ENCODE measurements around the gene WIPI1.

WIPI1 gene

GRCh38 chr17:68457539-68458259, 403 bp upstream of the WIPI1 start:
- H3K4me2 ChIP-seq (ENCODE audit: low read length, poor library complexity, severe bottlenecking): peak overlapping the region; percentile 94
- H2AK5ac ChIP-seq (ENCODE audit: low read length, severe bottlenecking): no peak overlapping the region
- H2BK5ac ChIP-seq (ENCODE audit: low read depth, low read length, poor library complexity, severe bottlenecking): no peak overlapping the region
- peaks cover 6% of the 10 kb centered on the region for H3K4me1 ChIP-seq (ENCODE audit: control insufficient read depth, insufficient read depth, low read depth, low read length)
- H2AFZ ChIP-seq (ENCODE audit: low read depth, low read length): no peak overlapping the region
- peaks cover 5% of the 10 kb centered on the region for H3K79me1 ChIP-seq (replicated peaks; ENCODE audit: low read length, poor library complexity, severe bottlenecking)
- no peaks in the 10 kb centered on the region for H3K27me3 ChIP-seq (ENCODE audit: control insufficient read depth in 1 of 2, insufficient read depth in 1 of 2, low read length in 2 of 2)
- peak; percentile 99 for DNase-seq
- no peak overlapping the region for H3K4ac ChIP-seq (ENCODE audit: low read depth in 1 of 2, low read length in 2 of 2)
- peak overlapping the region; percentile 12 for H2BK15ac ChIP-seq (ENCODE audit: low read depth, poor library complexity, severe bottlenecking)
- no peak overlapping the region for H3K14ac ChIP-seq (ENCODE audit: low read length in 2 of 2)
- H3K9me3 ChIP-seq (ENCODE audit: control insufficient read depth, low read length): no peaks in the 10 kb centered on the region
- peak overlapping the region; percentile 71 for H3K27ac ChIP-seq (ENCODE audit: low read length, poor library complexity, severe bottlenecking)
- H2BK120ac ChIP-seq (ENCODE audit: low read depth, low read length): no peak overlapping the region
- under 1% methylated on average over 32 of the region's 54 CpGs for WGBS
- H4K91ac ChIP-seq (ENCODE audit: low read length): no peak overlapping the region
- peaks cover 0 to 20% of the 10 kb centered on the region in 2 experiments for H3K36me3 ChIP-seq (ENCODE audit: control insufficient read depth in 1 of 2, insufficient read depth in 2 of 2, low read depth in 1 of 2, low read length in 2 of 2)
- no peak overlapping the region for H2BK12ac ChIP-seq (ENCODE audit: low read length in 2 of 2)
- H3K4me3 ChIP-seq (ENCODE audit: insufficient read depth in 1 of 2, low read depth in 1 of 2, low read length in 2 of 2): peak overlapping the region; percentile 57 to 86
- peak overlapping the region in 1 of 2 experiments; percentile 26 for H3K23ac ChIP-seq (ENCODE audit: low read length in 2 of 2)
- H4K8ac ChIP-seq (ENCODE audit: low read length): no peak overlapping the region
- H3K18ac ChIP-seq (ENCODE audit: low read depth in 1 of 2, low read length in 2 of 2): peak overlapping the region in 1 of 2 experiments; percentile 62
- H3K9ac ChIP-seq (ENCODE audit: low read length): peak overlapping the region; percentile 94

DNA sequence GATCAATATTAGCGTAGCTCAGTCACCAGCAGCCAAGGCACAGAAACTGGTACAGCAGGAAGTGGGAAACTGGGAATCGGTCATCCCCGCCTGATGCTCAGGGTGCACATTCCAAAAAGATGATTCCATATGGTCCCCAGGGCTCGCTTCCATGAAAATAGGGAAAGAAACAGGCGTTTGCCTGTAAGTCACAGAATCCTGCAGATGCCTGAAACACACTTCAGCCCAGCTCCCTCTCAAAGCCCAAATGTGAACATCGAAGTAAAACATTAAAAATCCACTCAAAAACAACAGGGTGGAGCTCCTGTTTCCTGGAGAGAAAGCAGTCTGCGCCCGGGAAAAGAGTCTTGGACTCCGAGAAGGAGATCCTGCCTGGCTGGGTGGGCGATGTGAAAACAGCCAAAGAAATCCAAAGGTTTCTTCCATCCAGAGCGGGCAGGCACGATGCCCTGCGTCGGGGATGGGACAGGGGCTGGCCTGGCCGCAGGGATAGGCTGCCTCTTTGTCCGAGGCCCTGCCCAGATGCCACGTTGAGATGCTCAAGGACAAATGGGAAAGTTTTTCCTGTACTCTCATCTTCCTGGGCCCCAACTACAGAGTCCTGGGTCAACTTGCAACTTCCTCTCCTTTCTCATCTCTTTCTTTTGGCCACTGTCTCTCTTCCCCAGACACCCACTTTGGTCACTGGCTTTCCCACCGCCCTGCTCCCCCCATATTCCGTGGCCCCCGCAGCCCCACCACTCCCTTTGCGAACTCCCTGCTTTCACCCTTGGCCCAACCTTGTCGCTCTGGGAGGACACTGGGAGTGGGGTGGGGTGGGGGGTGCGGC, 743 bp downstream of the WIPI1 start:
- peaks cover 9% of the 10 kb centered on the region for H3K79me1 ChIP-seq (replicated peaks; ENCODE audit: low read length, poor library complexity, severe bottlenecking)
- under 1% methylated on average over 17 of the region's 23 CpGs for WGBS
- peak; percentile 96 for DNase-seq

GRCh38 chr17:68455901-68456338, 1.4 kb downstream of the WIPI1 start:
- Histone ChIP-seq H3K9me3 (ENCODE audit: control insufficient read depth, low read length) (no peaks in the 10 kb centered on the region), H3K4me2 (ENCODE audit: low read length, poor library complexity, severe bottlenecking) (peak overlapping the region; percentile 87), H3K4ac (ENCODE audit: low read depth in 1 of 2, low read length in 2 of 2) (no peak overlapping the region), H3K4me3 (ENCODE audit: insufficient read depth in 1 of 2, low read depth in 1 of 2, low read length in 2 of 2) (peak overlapping the region; percentile 46 to 80), H3K27me3 (ENCODE audit: control insufficient read depth in 1 of 2, insufficient read depth in 1 of 2, low read length in 2 of 2) (no peaks in the 10 kb centered on the region), H3K36me3 (ENCODE audit: control insufficient read depth in 1 of 2, insufficient read depth in 2 of 2, low read depth in 1 of 2, low read length in 2 of 2) (peaks cover 5 to 37% of the 10 kb centered on the region in 2 experiments), H3K27ac (ENCODE audit: low read length, poor library complexity, severe bottlenecking) (peak overlapping the region; percentile 95), H4K91ac (ENCODE audit: low read length) (no peak overlapping the region), H2BK120ac (ENCODE audit: low read depth, low read length) (no peak overlapping the region), H3K14ac (ENCODE audit: low read length in 2 of 2) (no peak overlapping the region), H3K18ac (ENCODE audit: low read depth in 1 of 2, low read length in 2 of 2) (peak overlapping the region in 1 of 2 experiments; percentile 18), H2AK5ac (ENCODE audit: low read length, severe bottlenecking) (no peak overlapping the region), H2AFZ (ENCODE audit: low read depth, low read length) (no peak overlapping the region), H2BK15ac (ENCODE audit: low read depth, poor library complexity, severe bottlenecking) (no peak overlapping the region), H2BK12ac (ENCODE audit: low read length in 2 of 2) (no peak overlapping the region), H3K23ac (ENCODE audit: low read length in 2 of 2) (no peak overlapping the region), H4K8ac (ENCODE audit: low read length) (no peak overlapping the region), H3K79me1 (replicated peaks; ENCODE audit: low read length, poor library complexity, severe bottlenecking) (peaks cover 13% of the 10 kb centered on the region), H2BK5ac (ENCODE audit: low read depth, low read length, poor library complexity, severe bottlenecking) (no peak overlapping the region), H3K4me1 (ENCODE audit: control insufficient read depth, insufficient read depth, low read depth, low read length) (peaks cover 3% of the 10 kb centered on the region), H3K9ac (ENCODE audit: low read length) (peak overlapping the region; percentile 98)
- DNase-seq: peak; percentile 82
- WGBS: 28% methylated on average over 2 of the region's 4 CpGs

More for the DNA sequence above, 743 bp downstream of the WIPI1 start:
- Histone ChIP-seq H3K36me3 (ENCODE audit: control insufficient read depth in 1 of 2, insufficient read depth in 2 of 2, low read depth in 1 of 2, low read length in 2 of 2) (peaks cover 0 to 31% of the 10 kb centered on the region in 2 experiments), H2BK12ac (ENCODE audit: low read length in 2 of 2) (peak overlapping the region; percentile 60 to 88), H3K14ac (ENCODE audit: low read length in 2 of 2) (peak overlapping the region; percentile 50 to 95), H3K9ac (ENCODE audit: low read length) (peak overlapping the region; percentile 98), H3K4ac (ENCODE audit: low read depth in 1 of 2, low read length in 2 of 2) (peak overlapping the region; percentile 93 to 98), H4K8ac (ENCODE audit: low read length) (peak overlapping the region; percentile 67), H3K27ac (ENCODE audit: low read length, poor library complexity, severe bottlenecking) (peak overlapping the region; percentile 95), H3K27me3 (ENCODE audit: control insufficient read depth in 1 of 2, insufficient read depth in 1 of 2, low read length in 2 of 2) (no peaks in the 10 kb centered on the region), H3K4me3 (ENCODE audit: insufficient read depth in 1 of 2, low read depth in 1 of 2, low read length in 2 of 2) (peak overlapping the region; percentile 80 to 97), H3K23ac (ENCODE audit: low read length in 2 of 2) (no peak overlapping the region), H4K91ac (ENCODE audit: low read length) (peak overlapping the region; percentile 97), H2BK5ac (ENCODE audit: low read depth, low read length, poor library complexity, severe bottlenecking) (peak overlapping the region; percentile 76), H2BK15ac (ENCODE audit: low read depth, poor library complexity, severe bottlenecking) (peak overlapping the region; percentile 96), H3K4me2 (ENCODE audit: low read length, poor library complexity, severe bottlenecking) (peak overlapping the region; percentile 87), H3K4me1 (ENCODE audit: control insufficient read depth, insufficient read depth, low read depth, low read length) (peaks cover 3% of the 10 kb centered on the region), H2AFZ (ENCODE audit: low read depth, low read length) (no peak overlapping the region), H3K18ac (ENCODE audit: low read depth in 1 of 2, low read length in 2 of 2) (peak overlapping the region; percentile 97 to 98), H2BK120ac (ENCODE audit: low read depth, low read length) (peak overlapping the region; percentile 99), H2AK5ac (ENCODE audit: low read length, severe bottlenecking) (peak overlapping the region; percentile 53), H3K9me3 (ENCODE audit: control insufficient read depth, low read length) (no peaks in the 10 kb centered on the region)
